Superior temporal gyrus (tissue), 1 donor: ENCODE data around the gene SLC14A1.

Experiments used
- DNase-seq: peaks from one replicate; pipeline ENCODE4 v3.0.0-alpha.2; 2016; ENCODE audit errors: extremely low spot score

Gene SLC14A1

DNA sequence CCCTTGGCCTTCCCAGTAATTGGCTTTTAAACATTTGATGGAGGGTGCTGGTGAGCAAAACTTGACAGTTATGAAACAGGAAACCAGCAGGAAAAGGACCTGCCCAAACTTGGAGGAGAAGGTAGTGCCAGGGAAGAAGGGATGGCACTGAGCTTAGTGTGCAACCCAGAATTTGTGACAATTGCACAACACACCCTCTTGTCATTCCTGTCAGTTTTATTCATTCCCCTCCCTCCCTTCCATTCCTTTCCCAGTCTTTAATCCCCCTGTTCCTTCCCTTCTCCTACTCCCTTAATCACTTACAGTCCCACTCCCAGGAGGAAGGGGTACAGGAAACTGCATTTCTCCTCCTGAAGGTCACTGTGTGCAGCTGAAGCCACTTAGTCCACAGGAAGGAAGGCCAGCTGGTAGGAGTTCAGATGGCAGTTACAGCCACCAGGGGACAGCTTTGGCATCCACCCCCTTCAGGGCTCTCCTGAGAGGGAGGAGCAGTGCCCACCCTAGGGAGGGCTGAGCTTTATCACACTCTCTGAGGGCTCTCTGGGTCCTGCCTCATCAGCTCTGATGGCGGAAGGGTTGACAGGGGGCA, 77.5 kb downstream of the SLC14A1 start:
- no peak for DNase-seq
